Measurements from ENCODE around the gene EML4. TPM values are rescaled to one million over a fixed set of nuclear protein-coding genes. Genes with fewer than 3 reads are reported as not detected.

EML4 gene
- total RNA-seq, 2 donors from 2014 or later = 4.4 to 9.3 TPM

DNA sequence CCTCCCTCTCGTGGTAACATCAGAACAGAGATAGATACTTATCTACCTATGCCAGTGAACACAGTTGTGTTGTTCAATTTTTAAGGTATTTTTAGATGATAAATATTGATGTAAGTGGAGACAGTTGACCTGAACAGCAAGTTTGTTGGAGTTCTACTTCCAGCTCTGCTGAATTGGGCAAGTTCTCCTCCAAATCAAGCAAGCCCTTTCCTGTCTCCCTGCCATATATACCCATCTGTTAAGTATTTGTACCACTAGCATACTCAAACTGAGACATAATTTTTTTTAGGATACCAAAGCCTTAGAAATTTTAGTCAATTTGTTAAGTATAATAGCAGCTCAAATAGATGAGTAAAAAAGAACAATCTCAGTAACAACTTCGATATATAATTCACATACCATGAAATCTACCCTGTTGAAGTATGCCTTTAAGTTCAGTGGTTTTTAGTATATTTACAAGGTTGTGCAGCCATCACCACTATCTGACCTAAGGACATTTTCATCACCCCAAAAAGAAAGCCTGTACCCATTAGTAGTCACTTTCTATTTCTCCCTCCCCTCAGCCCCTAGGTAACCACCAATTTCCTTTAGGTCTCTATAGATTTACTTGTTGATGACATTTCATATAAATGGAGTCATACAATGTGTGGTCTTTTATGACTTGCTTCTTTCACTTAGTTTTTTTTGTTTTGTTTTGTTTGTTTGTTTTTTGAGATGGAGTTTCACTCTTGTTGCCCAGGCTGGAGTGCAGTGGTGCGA is 130.0 kb downstream of the EML4 start:
- TF ChIP-seq, protein P1, sequence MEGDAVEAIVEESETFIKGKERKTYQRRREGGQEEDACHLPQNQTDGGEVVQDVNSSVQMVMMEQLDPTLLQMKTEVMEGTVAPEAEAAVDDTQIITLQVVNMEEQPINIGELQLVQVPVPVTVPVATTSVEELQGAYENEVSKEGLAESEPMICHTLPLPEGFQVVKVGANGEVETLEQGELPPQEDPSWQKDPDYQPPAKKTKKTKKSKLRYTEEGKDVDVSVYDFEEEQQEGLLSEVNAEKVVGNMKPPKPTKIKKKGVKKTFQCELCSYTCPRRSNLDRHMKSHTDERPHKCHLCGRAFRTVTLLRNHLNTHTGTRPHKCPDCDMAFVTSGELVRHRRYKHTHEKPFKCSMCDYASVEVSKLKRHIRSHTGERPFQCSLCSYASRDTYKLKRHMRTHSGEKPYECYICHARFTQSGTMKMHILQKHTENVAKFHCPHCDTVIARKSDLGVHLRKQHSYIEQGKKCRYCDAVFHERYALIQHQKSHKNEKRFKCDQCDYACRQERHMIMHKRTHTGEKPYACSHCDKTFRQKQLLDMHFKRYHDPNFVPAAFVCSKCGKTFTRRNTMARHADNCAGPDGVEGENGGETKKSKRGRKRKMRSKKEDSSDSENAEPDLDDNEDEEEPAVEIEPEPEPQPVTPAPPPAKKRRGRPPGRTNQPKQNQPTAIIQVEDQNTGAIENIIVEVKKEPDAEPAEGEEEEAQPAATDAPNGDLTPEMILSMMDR (IDR thresholded peaks at IDR 0.05) = no peak
- no peak for DNase-seq (ENCODE audit: low spot score)
- Histone ChIP-seq H3K27me3 (no peaks in the 10 kb centered on the region), H3K27ac (no peak overlapping the region), H3K36me3 (peaks cover 26% of the 10 kb centered on the region), H3K4me3 (no peak overlapping the region), H3K4me1 (no peaks in the 10 kb centered on the region), H3K9me3 (no peaks in the 10 kb centered on the region)

DNA sequence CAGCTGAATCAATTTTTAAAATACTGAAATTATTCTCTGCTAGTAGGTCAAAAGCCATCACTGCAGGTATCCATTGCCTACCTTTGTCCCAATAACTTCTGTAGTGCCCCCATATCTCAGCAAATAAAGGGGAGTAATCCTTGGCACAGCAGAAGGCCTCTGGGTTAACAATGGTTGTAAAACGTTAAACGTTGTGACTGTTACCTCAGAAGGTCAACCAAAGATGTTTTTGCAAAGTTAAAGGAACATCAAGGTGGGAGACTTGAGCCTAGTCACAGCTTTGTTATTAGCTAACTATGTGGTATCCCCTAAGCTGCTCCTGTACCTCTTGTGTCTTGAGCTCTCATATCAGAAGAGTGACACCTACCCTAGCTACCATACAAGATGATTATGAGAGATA is 131.4 kb downstream of the EML4 start:
- no peaks in the 10 kb centered on the region for H3K4me1 ChIP-seq
- H3K27me3 ChIP-seq = no peaks in the 10 kb centered on the region
- H3K36me3 ChIP-seq = peaks cover 28% of the 10 kb centered on the region
- no peak overlapping the region for H3K4me3 ChIP-seq
- no peak for DNase-seq (ENCODE audit: low spot score)
- no peak overlapping the region for H3K27ac ChIP-seq
- TF ChIP-seq, protein P1 (IDR thresholded peaks at IDR 0.05) = no peak
- H3K9me3 ChIP-seq = no peaks in the 10 kb centered on the region

DNA sequence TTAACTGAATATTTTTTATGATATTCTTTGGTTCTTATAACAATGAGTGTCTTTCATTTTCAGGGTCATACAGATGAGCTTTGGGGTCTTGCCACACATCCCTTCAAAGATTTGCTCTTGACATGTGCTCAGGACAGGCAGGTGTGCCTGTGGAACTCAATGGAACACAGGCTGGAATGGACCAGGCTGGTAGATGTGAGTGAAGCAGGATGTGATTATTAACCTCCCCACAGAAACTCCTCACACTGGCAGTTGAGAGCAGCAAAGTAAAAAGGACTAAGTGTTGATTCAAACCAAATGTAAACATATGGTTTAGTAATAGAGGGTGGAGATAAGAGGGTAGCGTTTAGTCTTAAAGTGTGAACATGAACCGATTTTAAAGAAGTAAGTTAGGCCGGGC is 134.1 kb downstream of the EML4 start:
- Histone ChIP-seq H3K27me3 (no peaks in the 10 kb centered on the region), H3K9me3 (no peaks in the 10 kb centered on the region), H3K4me3 (no peak overlapping the region), H3K27ac (no peak overlapping the region), H3K36me3 (peaks cover 20% of the 10 kb centered on the region), H3K4me1 (no peaks in the 10 kb centered on the region)
- TF ChIP-seq, protein P1 (IDR thresholded peaks at IDR 0.05) = no peak
- DNase-seq (ENCODE audit: low spot score) = no peak

GRCh38 chr2:42304059-42304713 is 135.0 kb downstream of the EML4 start:
- no peak for DNase-seq (ENCODE audit: low spot score)
- no peaks in the 10 kb centered on the region for H3K4me1 ChIP-seq
- no peak overlapping the region for H3K27ac ChIP-seq
- no peak overlapping the region for H3K4me3 ChIP-seq
- no peaks in the 10 kb centered on the region for H3K9me3 ChIP-seq
- TF ChIP-seq, protein P1 (IDR thresholded peaks at IDR 0.05) = no peak
- H3K36me3 ChIP-seq = peaks cover 20% of the 10 kb centered on the region
- H3K27me3 ChIP-seq = no peaks in the 10 kb centered on the region

DNA sequence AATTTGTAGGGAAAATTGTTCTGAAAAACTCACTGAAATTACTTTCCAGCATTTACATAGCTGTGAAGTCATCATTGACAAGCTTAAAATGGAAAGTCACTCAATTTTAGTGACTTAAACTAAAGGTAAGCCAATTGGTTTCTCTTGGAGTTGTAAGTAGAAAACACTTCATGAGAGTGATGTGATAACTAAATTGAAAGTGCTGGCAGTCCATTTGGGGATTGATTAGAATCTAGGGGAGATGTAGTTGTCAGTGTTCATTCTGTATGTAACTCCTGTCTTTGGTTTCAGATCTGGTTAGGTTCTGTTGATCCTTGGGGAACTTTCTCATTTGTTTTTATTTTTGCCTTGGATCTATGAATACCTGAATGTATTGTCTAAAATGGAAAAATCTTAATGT is 138.0 kb downstream of the EML4 start:
- H3K9me3 ChIP-seq = no peaks in the 10 kb centered on the region
- H3K36me3 ChIP-seq = peaks cover 20% of the 10 kb centered on the region
- H3K27ac ChIP-seq = no peak overlapping the region
- H3K4me3 ChIP-seq = no peak overlapping the region
- DNase-seq (ENCODE audit: low spot score) = no peak
- TF ChIP-seq, protein P1 (IDR thresholded peaks at IDR 0.05) = no peak
- no peaks in the 10 kb centered on the region for H3K27me3 ChIP-seq
- no peaks in the 10 kb centered on the region for H3K4me1 ChIP-seq
